HG03521 (cell line): ENCODE measurements around the gene NSMCE1.
A peak's percentile ranks its signal among the peaks of the same experiment; 100 is the strongest.

Experiments
- ATAC-seq: cut with Tn5 transposase; IDR thresholded peaks from one replicate; pipeline ENCODE4 v1.9.1; 2021; ENCODE audit warnings: mild to moderate bottlenecking, moderate library complexity; ENCODE audit not compliant: unreplicated experiment

The NSMCE1 gene

GRCh38 chr16:27199235-27199586, 69.4 kb downstream of the NSMCE1 start:
- no peak for ATAC-seq

- ATAC-seq: no peak
These were observed 69.9 kb downstream of the NSMCE1 start for GRCh38 chr16:27198451-27199234.

GRCh38 chr16:27197004-27197403, 71.6 kb downstream of the NSMCE1 start:
- no peak for ATAC-seq

- no peak for ATAC-seq
These were observed 72.5 kb downstream of the NSMCE1 start for GRCh38 chr16:27195941-27196595.

- ATAC-seq: no peak
These were observed 73.4 kb downstream of the NSMCE1 start for GRCh38 chr16:27195076-27195741.

DNA sequence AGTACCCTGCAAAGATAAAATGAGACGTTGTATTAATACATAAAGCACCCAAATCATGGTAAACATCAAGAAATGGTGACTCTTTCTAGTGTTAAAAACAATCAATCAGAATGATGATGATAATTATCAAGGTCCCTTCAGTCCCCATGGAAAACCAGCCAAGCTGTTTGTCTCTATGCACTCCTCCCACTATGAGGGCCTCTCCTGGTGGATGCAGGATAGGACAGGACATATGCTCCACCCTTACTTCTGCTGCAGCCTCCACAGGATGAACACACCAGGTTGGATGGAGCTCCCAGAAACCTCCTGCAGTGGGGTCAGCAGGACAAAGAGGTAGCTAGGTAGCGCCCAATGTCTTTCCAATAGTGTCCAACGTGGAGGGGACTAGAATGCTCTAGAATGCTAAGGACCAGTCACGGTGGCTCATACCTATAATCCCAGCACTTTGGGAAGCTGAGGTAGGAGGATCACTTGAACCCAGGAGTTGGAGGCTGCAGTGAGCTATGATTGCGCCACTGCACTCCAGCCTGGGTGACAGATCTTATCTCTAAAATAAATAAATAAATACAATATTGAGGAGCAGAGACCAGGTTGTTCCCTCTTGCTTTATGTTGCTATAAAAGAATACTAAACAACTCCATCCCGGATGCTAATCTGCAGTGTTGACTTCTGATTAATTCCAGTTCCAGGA, 75.1 kb downstream of the NSMCE1 start:
- no peak for ATAC-seq

DNA sequence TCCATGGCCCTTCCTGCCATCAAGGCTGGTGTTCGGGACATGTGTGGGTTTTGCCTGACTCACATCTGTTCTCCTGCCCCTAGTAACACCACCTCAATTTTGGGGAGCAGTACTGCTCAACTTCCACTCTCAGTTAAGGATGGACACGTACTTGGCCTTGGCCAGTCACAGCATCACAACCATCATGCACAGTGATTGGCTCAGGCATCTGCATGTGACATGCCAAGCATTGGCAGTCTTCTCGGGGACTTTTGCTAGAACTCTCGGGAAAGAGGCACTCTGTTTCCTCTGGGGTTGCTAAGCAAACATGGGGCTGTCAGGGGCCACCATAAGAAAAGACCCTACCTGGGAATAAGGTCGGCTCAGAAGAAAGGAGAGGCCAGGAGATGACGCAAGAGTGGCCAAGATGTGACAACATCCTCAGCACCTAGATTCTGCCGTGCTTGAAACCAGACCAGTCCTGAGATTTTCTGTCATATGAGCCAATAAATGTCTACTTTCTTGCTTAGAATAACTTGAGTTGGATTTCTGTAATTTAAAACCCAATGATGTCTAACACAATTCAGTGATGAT, 77.1 kb downstream of the NSMCE1 start:
- no peak for ATAC-seq

GRCh38 chr16:27190316-27190871, 78.2 kb downstream of the NSMCE1 start:
- ATAC-seq: no peak

GRCh38 chr16:27189335-27189972, 79.1 kb downstream of the NSMCE1 start:
- no peak for ATAC-seq

DNA sequence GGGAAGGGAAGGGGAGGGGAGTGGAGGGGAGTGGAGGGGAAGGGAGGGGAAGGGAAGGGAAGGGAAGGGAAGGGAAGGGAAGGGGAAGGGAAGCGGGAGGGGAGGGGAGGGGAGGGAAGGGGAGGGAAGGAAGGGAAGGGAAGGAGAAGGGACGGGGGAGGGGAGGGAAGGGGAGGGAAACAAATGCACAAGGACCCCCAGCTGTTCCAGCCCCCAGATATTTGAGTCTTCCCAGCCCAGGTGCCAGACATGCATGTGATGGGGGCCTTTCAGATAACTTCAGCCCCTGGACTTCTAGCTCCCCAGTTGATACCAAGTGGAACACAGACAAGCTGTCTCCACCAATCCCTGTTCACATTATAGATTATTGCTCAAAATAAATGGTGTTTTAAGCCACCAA, 79.9 kb downstream of the NSMCE1 start:
- no peak for ATAC-seq

- no peak for ATAC-seq
These were observed 82.8 kb downstream of the NSMCE1 start for GRCh38 chr16:27185776-27186130.

DNA sequence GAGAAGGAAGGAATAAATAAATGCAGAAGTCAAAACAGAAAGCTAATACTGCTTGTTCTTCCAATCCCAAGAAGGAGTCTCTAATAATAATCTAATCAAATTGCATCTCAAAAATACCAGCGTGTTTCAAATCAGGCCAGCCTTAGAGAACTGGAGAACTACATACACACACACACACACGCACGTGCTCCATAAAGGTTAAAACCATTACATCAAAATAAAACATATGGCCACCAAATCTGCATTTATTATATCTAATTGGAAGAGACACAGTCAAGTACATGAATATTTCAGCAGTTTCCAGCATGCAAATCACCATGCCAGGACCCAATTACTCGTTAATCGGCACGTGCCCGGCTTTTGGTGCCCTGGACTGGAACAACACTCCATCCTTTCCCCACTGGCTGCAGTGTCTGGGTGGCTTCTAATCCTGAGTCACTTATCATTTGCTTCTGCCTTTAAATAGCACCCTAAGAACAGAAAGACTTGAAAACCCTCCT, 85.6 kb downstream of the NSMCE1 start:
- ATAC-seq: no peak

DNA sequence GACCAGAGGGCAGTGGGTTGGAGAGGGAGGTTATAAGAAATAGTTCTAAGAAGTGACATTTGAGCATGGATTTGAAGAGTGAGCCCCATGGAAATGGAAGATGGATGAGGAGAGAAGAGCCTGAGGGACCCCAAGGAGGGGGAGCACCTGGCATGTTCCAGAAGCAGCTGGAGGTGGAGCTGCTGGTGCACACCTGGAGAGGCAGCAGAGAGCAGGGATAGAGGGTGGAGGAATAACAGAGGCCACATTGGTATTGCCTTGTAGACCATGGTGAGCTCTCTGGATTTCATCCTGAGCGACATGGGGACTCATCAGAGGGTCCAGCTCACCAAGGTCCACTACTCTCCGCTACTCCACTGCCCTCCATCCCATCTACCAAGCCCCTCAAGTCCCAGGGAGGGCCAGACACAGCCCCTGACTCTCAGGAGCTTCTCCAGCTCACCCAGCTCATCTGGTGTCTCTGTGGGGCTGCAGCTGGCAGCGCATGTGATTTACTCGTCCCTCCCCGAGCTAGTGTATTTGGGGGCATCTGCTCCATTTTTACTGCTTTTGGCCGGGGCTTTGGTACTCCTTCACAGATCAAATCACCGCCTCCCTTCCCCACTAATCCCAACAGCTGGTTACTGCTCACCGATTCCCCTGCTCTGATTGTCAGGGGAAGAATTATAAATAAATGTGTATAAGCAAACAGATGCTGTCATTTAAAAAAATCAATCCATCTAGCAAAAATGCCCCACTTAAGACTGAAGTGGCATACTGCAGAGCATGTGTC, 87.4 kb downstream of the NSMCE1 start:
- ATAC-seq: no peak

DNA sequence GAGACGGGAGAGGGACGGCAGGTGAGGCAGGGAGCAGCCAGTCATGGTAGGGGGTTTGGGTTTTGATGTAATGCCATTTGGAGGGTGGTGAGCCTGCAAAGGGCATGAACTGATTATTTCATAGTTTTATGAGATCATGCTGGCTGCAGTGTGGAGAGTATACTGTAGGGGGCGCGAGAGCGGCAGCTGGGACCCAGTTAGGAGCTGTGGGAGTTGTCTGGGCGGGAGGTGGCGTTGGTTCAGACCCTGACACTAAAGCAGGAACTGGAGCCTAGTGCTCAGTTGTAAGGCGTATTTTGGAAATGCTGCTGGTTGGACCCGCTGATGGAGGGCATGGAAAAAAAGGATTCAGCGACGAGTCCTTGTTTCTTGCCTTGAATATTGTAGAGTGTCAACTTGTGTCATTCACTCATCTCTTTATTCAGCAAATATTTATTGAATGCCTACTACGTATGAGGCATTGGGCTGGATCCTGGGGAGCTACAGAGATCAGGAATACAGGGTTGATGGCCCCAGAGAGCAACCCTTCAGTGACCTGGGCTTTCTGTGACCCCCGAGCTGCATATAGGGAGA, 89.0 kb downstream of the NSMCE1 start:
- peak; percentile 80 for ATAC-seq

DNA sequence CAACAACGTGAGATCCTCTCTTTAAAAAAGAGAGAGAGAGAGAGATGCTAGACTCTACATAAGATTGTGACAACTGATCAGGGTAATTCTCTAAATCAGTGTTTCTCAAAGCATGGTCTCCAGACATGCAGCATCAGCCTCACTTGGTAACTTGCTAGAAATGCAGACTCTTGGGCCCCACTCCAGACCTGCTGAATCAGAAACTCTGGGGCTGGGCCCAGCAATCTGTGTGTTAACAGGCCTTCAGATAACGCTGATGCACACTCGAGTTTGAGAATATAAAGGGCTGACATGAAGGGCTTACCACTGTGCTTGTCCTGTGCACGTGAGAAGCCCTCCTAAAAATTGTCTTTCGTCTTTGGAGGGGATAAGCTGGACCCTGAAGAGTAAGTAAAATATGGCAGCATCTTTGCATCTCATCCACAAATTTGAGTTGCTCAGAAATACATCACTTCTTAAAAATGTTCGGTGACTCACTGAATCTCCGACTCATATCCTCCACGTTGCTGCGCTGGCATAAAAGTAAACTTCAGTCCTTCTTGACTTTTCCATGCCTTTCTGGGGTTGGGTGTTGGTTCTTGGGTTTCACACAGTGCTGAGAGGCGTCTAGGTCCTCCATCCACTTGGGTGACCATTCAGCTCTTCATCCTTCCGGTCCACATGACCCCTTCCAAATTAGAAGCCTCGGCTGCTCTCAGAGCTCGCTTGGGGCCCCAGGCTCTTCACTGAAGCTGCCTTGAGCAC, 91.4 kb downstream of the NSMCE1 start:
- ATAC-seq: no peak

DNA sequence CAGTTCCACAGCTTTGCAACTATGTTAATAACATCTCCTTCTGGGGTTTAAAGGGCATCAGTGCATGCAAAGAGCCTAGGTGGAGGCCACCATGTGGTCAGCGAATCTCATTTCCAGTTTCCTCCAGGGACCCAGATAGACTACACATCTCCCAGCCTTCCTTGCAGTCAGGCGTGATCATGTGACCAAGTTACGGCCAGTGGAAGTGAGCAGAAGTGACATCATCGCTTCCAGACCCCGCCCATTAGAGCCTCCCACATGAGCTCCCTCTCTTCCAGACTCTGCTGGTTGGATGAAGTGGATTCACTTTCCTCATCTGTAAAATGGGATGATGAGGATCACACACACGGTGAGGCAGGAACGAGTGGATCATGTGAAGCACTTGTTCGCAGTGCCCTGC, 92.7 kb downstream of the NSMCE1 start:
- no peak for ATAC-seq
